GM12878 (cell line): Measurements from ENCODE around the gene TMEM229B.

Source experiments
- CHD1 ChIP-seq: IDR thresholded peaks from 2 replicates; pipeline ENCODE4 v1.6.1; 2012; ENCODE audit warnings: low read depth, low read length, improper control_type of control experiment
- CTCF ChIP-seq, 3 experiments: IDR thresholded peaks in 2 of 3; conservative IDR thresholded peaks in 1 of 3; 2 replicates each; pipeline ENCODE4 v1.5.1; 2011; ENCODE audit warnings: low read depth in 3 of 3, low read length in 3 of 3, mild to moderate bottlenecking in 3 of 3, control low read depth in 2 of 3, moderate library complexity in 2 of 3, inconsistent platforms in 1 of 3, mixed read lengths in 1 of 3; ENCODE audit not compliant: control insufficient read depth in 2 of 3, insufficient read depth in 1 of 3; ENCODE audit errors: extremely low read depth in 1 of 3
- E2F4 ChIP-seq: IDR thresholded peaks from 2 replicates; pipeline ENCODE4 v1.6.1; 2012; ENCODE audit warnings: low read depth, low read length, improper control_type of control experiment
- EP300 ChIP-seq, 2 experiments: fragments of 150-350 bp in 1 of 2; IDR thresholded peaks; 2 replicates each; pipeline ENCODE4 v1.6.1; 2011 to 2012; ENCODE audit warnings: low read depth in 2 of 2, low read length in 2 of 2, borderline replicate concordance in 1 of 2, improper control_type of control experiment in 1 of 2, inconsistent platforms in 1 of 2; ENCODE audit not compliant: control insufficient read depth in 1 of 2
- MAX ChIP-seq: IDR thresholded peaks from 2 replicates; pipeline ENCODE4 v1.6.1; 2012; ENCODE audit warnings: low read depth, low read length, improper control_type of control experiment
- MTA2 ChIP-seq: fragments of 450-650 bp; IDR thresholded peaks from 2 replicates; pipeline ENCODE4 v1.6.1; 2016; ENCODE audit warnings: low read depth, mild to moderate bottlenecking, moderate library complexity
- PBX3 ChIP-seq: IDR thresholded peaks from 2 replicates; pipeline ENCODE4 v1.6.1; 2011; ENCODE audit warnings: mild to moderate bottlenecking, low read depth, low read length, moderate library complexity; ENCODE audit not compliant: insufficient replicate concordance
- POLR2AphosphoS5 ChIP-seq: IDR thresholded peaks from 2 replicates; pipeline ENCODE4 v1.6.1; 2011; ENCODE audit warnings: mild to moderate bottlenecking, low read length, inconsistent platforms
- YY1 ChIP-seq: IDR thresholded peaks from 2 replicates; pipeline ENCODE4 v1.6.1; 2011; ENCODE audit warnings: low read depth, mild to moderate bottlenecking, low read length

- no peak for TF ChIP-seq POLR2AphosphoS5
- no peak for TF ChIP-seq YY1
- no peak for TF ChIP-seq CTCF (IDR thresholded peaks at IDR 0.05 in 2 of 3, conservative IDR thresholded peaks at IDR 0.05 in 1 of 3; ENCODE audit: control insufficient read depth in 2 of 3, extremely low read depth in 1 of 3, insufficient read depth in 1 of 3, low read depth in 3 of 3, low read length in 3 of 3)
- no peak for TF ChIP-seq PBX3
- no peak for TF ChIP-seq MAX
- no peak for TF ChIP-seq MTA2
- TF ChIP-seq CHD1: no peak
- no peak for TF ChIP-seq E2F4
- TF ChIP-seq EP300 (IDR thresholded peaks at IDR 0.05; ENCODE audit: borderline replicate concordance in 1 of 2, control insufficient read depth in 1 of 2, low read depth in 2 of 2, low read length in 2 of 2): no peak
These were observed 15.0 kb downstream of the TMEM229B start for GRCh38 chr14:67473290-67474082.
